Subcutaneous adipose tissue (tissue), 4 donors: ENCODE results near the gene KCTD11. TPM values are rescaled to one million over a fixed set of nuclear protein-coding genes. Genes with fewer than 3 reads are reported as not detected.

Source experiments
- CTCF ChIP-seq: fragments of 450-650 bp; IDR thresholded peaks from one replicate; pipeline ENCODE4 v1.5.1; 2016; ENCODE audit warnings: low read depth, mild to moderate bottlenecking, control low read depth, antibody characterized with exemption, moderate library complexity
- total RNA-seq, 4 donors: library from RNA; depleted of rRNA; stranded (reverse); fragments of >200 nt; gene quantifications; one replicate each; pipeline ENCODE4 v1.1.0, GENCODE V29; 2016

KCTD11 gene
- total RNA-seq, 4 donors from 2014 or later: 4.9 to 13.8 (median 7.2) TPM

- no peak for TF ChIP-seq CTCF
These were observed 5.0 kb upstream of the KCTD11 start for GRCh38 chr17:7346761-7347614.

- TF ChIP-seq CTCF: no peak
These were observed 4.1 kb upstream of the KCTD11 start for GRCh38 chr17:7347630-7348477.

GRCh38 chr17:7348478-7349242 lies 3.3 kb upstream of the KCTD11 start:
- TF ChIP-seq CTCF: no peak

GRCh38 chr17:7352503-7352889 lies 534 bp downstream of the KCTD11 start:
- no peak for TF ChIP-seq CTCF

GRCh38 chr17:7352910-7353635 lies 1.1 kb downstream of the KCTD11 start:
- no peak for TF ChIP-seq CTCF

- no peak for TF ChIP-seq CTCF
These were observed 2.4 kb downstream of the KCTD11 start for GRCh38 chr17:7354262-7354843.
